T-helper 1 cell (primary cell): ENCODE measurements around the gene VDAC1.
A peak's percentile ranks its signal among the peaks of the same experiment; 100 is the strongest.

Source experiments
- DNase-seq, 5 donors: peaks; one replicate each; pipeline ENCODE4 v3.0.0-alpha.2; 2012 to 2020

VDAC1 gene

DNA sequence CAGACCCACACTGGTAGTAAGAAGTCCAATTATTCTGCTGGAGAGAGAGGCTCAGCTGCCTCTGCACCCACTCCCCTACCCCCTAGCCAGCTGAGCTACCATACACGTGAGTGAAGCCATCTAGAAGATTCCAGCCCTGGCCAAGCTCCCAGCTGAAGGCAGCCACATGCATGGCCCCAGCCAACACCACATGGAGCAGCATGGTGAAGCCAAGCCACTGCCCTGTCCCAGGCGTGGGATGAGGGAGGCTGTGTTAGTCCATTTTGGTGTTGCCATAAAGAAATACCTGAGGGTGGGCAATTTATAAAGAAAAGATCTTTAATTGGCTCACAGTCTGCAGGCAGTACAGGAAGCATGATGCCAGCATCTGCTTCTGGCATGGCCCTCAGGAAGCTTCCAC is 20.0 kb upstream of the VDAC1 start:
- no peak for DNase-seq

DNA sequence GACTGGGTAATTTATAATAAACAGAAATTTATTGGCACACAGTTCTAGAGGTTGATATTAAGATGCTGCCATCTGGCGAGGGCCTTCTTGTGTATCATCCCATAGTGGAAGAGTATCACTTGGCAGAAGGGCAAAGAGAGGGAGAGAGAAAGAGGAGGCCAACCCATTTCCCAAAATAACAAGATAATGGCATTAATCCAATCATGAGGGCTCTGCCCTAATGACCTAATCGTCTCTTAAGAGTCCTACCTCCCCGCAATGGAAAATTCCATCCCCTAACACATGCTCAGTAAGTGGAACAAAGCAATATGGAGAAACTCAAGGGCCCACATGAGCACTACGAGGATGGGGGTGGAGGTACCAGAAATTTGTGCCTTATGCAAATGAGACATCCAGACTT is 17.6 kb upstream of the VDAC1 start:
- no peak for DNase-seq

DNA sequence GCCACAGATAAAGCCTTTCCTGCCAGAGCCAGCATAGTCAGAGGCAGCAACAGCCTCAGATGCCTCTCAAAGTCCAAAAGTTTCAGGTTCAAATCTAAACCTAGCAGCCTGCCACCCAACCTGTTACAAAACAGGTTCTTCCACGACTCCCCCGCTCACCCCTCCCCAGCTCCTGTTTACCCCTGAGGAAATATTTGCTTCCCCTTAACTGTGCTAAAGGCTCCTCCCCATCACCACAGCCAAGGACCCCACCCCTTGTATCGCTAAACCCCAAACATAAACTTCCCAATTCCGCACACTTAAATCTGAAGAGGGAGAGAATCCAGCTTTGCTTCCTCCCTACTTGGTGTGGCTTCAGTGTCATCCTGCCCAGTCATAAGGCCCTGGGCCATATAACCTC is 15.4 kb upstream of the VDAC1 start:
- no peak for DNase-seq

DNA sequence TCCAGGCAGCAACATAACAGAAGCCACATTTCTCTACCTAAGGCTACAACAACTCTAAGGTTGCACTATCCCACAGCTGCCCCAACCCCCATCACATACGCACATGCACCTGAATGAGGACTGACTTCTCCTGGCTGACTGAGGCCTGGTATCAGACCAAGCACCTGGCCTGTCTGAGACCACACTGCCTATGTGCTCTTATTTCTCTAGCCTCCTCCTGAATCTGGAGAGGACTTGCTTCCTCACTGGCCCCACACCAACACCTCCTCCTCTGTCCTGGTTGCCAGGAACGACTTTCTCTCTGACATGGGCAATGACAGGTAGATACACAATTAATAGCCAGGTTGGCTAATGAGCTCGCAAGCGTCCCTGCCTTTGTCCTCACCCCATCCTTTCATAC is 14.9 kb upstream of the VDAC1 start:
- DNase-seq = no peak

DNA sequence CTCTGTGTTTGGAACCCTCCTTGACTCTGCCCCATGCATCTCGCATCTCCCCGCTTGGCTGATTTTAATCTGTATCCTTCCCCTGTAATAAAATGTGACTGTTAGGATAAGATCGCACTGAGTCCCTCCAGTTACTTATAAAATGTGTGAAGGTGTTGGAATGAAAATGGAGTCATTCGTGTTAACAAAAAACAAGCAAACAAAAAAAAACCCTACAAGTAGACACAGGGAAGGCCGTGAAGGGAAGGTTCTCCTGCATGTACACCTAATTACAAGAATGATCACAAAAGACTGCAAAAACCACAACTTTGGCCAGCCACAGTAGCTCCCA is 14.2 kb upstream of the VDAC1 start:
- DNase-seq = no peak

DNA sequence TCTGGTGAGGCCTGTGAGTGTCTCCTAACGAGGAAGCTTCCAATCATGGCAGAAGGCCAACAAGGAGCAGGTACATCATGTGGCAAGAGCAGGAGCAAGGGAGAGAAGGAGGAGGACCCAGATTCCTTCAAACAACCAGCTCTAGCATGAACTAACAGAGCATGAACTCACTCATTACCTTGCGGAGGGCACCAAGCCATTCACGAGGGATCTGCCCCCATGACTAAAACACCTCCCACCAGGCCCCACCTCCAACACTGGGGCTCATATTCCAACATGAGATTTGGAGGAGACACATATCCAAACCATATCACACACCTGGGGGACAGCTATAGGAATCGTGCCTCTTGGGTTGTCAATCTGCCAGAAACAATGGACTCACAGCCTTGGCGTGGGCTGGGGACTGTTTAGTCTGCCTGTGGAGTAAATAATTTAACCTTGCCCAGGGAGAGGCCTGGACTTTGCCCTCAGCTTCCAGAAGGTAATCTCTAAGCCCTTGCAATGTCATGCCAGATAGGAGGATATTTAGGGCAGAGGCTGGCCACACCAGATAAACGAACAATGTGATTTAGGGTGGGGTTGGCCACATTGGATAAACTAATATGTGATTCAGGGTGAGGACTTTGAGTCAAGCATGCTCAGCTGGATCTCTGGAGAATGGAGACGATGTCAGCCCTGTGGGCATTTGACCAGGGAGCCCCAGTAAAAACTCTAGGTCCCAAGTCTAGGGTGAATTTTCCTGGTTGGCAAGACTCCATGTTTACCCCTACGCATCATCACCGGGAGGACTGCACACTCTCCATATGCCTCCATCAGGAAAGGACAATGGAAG is 13.6 kb upstream of the VDAC1 start:
- DNase-seq = no peak

DNA sequence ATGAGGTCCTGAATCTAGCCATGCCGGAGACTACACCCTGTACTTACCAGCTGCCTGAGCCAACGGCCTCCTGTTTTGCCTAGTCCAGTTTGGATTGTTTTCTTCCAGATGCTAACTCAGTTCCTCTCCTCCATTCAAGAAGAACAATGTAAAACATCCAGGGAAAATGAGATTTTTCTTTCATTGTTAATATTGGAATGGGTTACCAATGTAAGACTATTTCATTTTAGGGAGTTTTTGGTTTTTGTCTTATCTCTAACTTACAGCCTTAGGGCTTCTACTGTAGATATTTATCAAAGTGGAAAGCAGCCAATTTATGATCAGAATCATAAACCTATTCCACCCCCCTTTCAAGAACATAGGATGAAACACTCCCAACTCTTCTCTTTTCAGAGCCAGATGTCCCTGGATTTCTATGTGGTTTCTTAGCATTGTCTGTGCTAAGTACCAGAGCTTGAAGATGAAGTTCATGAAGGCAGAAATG is 3.5 kb upstream of the VDAC1 start:
- DNase-seq = no peak

DNA sequence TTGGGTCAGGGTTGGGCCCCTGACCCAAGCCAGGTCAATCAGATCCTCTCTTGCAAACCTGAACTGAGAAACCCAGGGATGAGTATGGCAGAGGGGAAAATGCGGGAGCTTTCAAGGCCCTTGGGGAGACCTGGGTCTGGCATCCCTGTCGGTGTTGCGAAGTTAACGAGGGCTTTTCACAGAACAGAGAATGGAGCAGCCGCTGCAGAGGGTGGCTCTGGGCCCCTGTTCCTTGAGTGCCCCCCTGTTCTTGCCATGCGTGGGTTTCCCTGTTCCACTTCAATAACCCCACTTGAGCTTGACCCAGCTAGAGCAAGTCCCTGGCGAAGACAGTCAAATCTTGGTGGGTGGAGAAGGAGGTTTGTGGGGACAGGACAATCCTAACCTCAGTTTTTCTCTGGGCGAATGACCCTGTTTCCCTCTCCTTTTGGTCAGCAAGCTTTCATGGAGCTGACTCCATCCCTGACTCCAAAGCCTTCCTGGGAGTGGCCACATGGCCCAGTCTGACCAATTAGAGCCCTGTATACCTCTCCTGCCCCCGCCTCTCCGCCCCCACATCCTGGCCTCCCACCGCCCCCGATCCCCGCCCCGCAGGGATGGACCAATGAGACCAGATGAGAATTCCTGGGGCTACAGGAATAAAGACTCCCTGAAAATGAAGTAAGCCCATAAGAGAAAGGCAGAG is 2.9 kb upstream of the VDAC1 start:
- DNase-seq = no peak

DNA sequence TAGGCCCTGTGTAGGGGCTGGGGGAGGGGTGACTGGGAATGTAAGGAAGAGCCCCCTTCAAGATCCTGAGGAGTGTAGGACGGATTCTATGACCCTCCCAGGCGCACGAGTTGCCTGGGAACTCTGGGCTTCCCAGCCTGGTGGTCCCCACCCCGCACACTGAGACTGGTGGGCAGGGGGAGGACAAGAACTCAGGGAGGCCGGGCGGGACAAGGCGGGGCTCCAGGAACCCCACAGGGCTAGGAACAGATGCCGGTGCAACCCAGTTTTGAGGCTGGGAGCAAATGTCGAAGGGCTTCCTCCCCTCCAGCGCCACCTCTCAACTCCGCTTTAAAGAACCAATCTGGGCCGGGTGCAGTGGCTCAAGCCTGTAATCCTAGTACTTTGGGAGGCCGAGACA is 1.3 kb upstream of the VDAC1 start:
- DNase-seq = no peak

DNA sequence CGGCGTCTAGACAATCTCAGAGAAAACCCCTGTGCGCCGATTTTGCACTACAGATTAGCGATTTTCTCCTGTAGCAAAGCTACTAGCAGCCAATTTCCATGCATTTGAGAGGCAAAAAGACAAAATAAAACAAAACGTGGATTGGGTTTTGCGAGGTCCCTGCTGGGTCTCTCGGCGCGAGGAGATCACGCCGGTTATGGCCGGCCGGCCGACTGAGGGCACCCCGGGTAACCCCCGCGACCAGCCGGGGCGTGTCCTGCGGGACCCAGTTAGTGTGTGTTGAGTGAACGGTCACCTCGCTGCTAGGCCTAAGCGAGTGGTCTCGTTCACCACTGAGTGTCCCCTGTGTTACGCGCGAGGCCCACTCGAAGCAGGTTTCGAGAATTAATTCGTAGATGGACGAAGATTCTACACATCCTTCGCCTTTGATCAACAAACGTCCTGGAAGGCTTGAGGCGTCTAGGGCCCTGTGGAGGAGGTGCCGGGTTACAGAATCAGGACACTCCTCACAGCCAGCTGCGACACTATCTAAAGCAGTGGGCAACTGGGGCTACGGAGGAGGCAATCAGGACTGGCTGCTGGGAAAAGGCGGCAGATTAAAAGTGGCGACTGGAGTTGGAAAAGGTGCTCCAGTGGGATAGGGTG is 764 bp upstream of the VDAC1 start:
- no peak for DNase-seq

DNA sequence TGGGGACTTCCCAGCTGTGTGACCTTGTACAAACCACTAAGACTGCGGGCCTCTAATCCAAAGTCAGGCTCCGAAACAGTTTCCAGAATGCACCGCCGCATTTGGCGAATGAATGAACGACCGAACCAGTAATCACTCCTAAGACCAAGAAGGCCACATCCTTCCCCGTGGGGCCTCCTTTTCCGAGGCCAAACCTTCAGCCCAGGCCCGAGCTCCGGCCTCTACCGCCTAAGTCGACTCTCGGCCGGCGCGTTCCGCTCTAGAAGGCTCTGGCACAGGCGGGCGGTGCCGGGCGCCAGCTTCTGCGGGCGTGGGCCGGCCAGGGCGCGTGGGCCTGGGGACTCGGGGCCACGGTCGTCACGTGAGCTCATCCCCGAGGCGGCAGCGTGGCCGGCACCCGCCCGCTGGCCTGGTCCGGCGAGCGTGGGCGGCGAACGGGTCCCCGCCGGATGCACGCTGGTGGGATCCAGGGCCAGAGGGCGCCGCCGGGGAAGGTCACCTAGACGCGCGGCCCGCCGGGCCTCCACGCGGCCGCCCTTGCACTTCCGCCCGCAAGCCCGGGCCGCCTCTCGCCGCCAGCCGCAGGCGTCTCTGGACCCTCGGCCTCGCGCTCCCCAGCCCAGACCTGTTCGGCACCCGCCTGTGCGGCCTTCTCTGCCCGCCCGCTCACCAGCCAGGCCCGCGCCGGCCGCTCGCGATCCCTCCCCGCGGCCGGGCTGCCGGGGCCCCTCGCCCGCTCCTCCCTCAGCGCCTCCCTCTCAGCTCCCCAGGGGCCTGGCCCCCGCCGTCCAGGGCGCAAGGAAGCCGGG is 754 bp downstream of the VDAC1 start:
- peak in 4 of 5 donors; percentile 19 to 35 (median 26) for DNase-seq

DNA sequence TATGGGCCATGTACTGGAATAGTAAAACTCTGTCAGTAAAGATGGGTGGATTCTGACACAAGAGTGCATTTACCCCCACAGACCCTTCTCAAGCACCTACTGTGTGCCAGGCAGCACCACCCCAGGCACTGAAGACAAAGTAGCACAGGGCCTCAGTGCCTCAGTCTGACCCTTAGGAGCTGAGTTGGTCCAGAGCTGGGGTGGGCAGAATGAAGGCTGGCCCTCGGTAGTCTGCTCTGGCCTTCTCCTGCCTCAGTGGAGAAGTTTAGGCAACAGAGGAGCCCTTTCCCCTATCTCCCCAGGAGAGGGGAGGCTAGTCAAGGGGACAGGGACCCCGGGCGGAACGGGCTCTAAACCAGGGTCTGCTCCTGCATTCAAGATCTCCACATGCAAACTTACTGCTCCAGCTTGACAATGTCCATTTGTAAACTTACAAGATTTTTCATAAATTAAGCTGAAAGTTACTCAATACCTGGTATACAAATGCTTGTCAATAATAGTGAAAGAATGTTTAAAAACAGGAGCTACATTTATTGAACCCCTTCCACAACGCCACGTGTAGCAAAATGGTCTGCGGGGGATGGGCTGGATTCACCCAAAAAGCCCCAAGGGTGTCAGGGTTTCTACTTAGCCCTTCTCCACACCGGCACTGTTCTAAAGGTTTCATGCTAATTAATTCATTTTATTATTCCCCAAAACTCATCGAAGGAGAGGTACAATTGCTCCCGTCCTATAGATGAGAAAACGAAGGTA is 1.5 kb downstream of the VDAC1 start:
- DNase-seq = no peak

DNA sequence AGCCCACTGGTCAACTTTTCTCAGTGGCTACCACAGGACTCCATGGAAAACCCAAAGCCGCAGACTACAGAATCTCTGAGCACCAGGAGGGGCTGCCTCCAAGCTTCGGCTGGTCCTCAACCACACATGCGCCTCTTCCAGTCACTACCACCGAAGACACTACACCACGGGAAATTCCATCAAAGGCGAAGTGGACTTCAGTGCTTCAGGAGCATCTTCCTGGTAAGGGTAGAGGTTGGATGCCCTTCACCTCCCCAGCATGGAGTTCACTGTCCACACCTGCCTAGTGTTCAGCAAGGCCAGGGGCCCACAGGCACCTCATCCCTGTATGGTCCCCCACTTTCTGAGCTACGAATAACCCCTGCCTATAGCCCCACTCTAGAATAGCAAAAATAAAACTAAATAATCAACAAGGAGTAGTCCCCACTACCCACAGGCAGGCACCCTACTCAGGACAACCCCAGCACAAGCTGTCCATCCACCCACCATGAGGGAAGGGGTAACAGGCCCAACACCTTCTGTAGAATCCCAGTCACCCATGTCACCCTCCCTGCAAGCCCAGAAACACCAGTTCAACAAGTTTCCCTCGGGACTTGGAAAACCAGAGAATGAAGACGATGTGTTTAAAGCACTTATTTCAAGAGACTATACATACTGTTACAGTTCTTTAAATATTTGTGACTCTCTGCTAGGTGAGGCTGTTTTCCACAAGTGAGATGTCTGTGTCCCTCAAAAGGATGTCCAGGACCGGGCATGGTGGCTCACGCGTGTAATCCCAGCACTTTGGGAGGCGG is 2.6 kb downstream of the VDAC1 start:
- no peak for DNase-seq

DNA sequence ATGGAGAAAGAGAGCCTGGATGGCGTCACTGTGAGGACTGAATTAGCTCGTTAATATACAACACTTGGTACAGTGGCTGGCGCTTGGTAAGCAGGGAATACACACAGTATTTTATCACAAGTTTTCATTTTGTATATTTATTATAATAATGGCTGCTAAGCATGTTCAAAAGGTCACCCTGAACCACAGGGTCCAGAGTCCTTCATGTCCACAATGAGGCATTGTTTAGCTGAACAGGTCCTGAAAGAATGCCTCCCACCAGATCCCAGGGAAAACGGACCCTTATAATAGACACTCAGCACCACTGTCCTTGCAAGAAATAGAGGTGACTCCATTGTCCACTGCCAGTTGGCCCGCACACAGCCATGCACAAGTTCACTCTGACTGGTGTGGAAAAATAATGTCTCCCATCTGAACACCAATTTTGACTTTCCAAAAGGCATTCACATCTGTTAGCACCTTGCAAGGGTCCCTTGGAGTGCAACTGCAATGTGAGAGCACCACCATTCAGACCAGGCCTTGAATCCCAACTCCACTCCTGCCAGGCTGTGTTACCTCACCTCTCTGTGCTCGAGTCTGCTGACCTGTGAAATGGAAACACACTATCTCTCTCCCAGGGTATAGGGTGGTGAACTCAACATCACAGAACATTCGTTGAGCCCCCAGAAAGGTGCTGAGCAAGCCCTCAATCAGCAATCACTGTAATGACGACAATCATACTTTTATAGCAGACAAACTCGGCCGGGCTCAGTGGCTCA is 3.9 kb downstream of the VDAC1 start:
- DNase-seq = no peak

DNA sequence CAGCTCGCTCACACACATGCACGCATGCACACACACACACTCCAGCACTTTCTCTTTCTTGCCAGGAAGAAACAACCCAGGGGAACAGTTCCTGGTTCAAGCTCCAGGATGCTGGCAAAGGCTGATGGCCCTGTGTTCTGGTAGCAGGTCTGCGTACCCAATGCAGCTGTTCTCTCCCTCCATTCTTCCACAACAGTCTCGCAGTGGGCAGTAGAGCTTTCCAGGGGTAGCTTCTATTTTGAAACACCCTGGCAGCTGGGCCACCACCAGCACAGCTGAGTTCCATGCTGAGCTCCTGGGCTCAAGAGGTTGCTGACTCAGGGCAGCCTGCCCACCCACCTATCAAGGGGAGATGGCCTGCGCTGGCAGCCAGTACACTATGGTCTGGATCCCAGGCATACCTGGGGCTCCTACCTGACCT is 4.7 kb downstream of the VDAC1 start:
- DNase-seq = no peak

DNA sequence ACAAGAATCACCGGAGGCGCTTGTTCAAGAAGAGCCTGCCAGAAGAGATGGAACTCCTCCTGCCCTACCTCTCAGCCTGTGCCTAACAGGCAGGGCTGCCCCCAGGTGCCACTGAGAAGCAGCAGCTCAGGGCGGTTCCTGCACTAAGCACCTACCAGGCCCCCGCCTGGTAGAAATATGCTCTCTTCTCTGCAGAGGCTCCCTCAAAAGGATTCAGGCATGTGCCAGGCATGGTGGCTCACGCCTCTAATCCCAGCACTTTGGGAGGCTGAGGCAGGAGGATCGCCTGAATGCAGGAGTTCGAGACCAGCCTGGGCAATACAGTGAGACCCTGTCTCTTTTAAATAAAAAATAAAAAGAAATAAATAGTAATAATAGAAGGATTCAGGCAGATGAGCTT is 6.0 kb downstream of the VDAC1 start:
- no peak for DNase-seq

DNA sequence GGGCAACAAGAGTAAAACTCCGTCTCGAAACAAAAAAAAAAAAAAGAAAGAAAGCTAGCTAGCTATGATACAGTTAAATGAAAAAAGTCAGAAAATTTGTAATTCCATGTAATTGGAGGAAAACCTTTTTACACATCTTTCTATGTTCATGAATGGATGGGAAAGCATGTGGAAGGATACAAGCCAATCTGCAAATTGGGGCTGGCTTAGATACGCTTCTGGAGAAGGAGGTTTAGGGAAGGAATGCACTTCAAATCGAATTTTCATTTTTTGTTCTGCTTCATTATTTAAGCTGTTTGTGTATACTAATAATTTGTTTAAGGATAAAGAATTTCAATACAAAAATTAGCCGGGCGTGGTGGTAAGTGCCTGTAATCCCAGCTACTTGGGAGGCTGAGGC is 6.7 kb downstream of the VDAC1 start:
- no peak for DNase-seq

DNA sequence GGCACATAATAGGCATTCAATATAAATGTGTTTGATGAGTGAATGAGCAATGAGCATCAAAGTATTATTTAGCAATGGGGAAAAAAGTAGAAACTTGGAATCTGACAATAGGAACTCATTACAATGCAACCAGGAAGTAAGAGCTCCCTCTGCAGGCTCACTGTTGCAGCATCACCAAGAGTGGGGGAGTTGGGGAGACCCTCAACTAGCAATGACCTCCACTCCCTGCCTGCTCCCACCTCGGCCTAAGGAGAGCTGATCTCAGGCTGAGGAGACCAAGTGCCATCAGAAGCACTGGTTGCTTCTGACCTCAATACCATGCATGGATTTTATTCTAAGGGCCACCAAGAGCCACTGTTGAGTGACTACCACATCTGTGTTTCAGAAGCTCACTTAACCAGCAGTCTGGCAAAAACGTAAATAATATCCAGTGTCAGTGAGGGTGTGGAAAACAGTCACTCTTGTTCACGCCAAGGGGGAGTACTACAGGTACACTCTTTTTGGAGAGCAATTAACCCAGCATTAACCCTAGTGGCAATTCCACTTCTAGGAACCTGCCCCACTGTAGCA is 8.0 kb downstream of the VDAC1 start:
- DNase-seq = peak in 1 of 5 donors; percentile 11

DNA sequence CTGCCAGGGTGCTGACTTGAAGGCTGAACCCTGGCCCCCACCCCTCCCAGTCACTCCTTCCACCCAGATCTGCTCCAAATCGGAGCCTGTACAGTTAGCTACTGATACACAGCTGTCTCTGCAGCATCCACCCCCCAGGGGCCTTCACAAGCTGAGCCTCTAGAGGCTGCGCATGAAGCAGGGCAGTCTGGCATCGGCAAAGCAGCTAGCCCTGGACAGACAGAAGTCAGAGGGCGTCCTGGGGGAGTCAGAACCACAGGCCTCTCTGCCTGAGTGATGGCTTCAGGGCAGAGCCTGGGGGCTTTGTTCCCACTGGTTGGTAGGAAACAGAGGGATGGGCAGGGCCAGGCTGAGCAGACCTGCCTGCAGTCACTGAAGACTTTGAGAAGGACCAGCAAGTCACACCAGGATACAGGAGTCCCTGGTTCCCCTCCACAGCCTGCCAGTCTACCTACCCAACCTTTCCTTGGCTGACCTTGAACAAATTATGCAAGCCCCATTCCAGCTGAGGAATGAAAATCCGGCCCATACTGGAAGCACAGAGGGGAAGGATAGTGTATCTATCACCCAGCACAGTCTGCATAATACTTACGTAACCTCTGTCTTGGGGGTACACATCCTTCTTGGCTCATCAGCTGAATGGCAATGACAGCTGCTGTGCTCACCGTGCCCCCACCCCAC is 8.8 kb downstream of the VDAC1 start:
- no peak for DNase-seq

DNA sequence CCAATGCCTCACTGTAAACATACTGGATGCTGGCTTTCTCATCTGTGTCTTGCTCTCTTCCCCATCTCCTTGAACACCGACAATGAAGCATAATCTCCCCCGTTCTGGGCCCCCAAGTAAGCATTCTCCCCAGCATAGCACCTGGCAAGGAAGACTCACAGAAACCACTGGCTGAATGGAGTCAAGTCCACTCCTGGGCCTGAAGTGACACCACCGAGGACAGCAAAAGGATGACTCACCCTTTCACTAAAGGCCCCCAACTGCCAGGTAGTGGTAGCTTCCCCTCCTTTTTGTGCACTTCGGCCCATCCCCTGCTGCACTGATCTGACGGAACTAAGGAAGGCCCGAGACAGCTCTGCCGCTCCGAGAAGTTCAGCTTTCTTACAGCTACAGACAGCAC is 9.4 kb downstream of the VDAC1 start:
- DNase-seq = no peak
